ENCODE results near the gene RRP1.
A peak's percentile ranks its signal among the peaks of the same experiment; 100 is the strongest.

Gene RRP1

DNA sequence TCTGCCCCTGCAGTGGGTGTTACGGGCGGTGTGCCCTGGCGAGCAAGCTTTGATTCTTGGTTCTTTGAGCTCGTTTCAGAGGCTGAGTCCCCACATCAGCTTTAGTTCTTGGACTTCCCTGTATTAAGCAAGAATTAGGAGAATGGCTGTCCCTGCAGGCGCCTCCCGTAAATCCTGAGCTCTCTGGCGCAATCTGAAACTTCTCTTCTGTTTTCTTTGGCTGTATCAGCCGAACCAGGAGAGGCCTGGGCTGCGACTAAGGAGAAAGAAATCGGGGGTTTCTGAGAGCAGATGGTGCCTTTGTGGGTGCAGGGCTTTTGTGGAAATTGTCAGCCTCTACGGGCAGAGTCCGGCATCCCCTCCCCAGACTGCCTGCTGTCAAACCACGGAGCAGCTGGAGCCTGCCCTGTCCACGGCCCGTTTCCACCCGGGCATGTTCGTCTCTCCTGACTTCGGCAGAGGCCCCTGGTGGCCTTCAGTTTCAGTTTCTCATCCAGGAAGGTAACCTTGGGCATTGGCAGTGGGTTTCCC lies 31.2 kb upstream of the RRP1 start:
- DNase-seq (ENCODE audit: insufficient read length, low spot score) = no peak
- no peak for FAIRE-seq
- no peak for TF ChIP-seq POLR2A (IDR thresholded peaks at IDR 0.05; ENCODE audit: low read depth, low read length)
- no peak for TF ChIP-seq POU2F2 (IDR thresholded peaks at IDR 0.05; ENCODE audit: low read depth, low read length)
- TF ChIP-seq TAF1 (IDR thresholded peaks at IDR 0.05; ENCODE audit: low read depth, low read length) = no peak
- no peak for TF ChIP-seq POLR2AphosphoS5 (IDR thresholded peaks at IDR 0.05; ENCODE audit: low read depth, low read length)
- no peak for TF ChIP-seq PAX5 (IDR thresholded peaks at IDR 0.05; ENCODE audit: insufficient read depth, low read length, severe bottlenecking)
- TF ChIP-seq SPI1 (IDR thresholded peaks at IDR 0.05; ENCODE audit: low read depth, low read length) = no peak

DNA sequence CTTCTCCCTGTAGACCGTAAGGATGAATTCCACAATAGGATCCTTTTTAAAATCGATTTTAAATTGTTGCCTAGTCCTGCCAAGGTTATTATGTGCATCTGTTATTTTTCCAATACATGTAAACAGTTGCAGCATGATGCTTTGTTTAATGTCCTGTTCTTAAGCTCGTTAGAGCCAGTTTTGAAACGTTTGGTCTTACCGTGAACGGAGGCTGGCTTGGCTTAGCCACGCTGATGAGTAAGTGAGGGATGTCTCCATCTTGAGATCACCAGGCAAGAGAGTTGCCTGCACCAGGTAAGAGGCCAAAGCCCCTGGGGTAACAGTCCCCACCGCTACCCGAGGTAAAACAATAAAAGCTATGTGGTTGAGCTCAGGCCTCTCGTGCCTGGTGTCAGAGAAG lies 30.6 kb upstream of the RRP1 start:
- TF ChIP-seq PAX5 (IDR thresholded peaks at IDR 0.05; ENCODE audit: insufficient read depth, low read length, severe bottlenecking) (no peak), POU2F2 (IDR thresholded peaks at IDR 0.05; ENCODE audit: low read depth, low read length) (no peak), SPI1 (IDR thresholded peaks at IDR 0.05; ENCODE audit: low read depth, low read length) (no peak), POLR2AphosphoS5 (IDR thresholded peaks at IDR 0.05; ENCODE audit: low read depth, low read length) (no peak), TAF1 (IDR thresholded peaks at IDR 0.05; ENCODE audit: low read depth, low read length) (no peak), POLR2A (IDR thresholded peaks at IDR 0.05; ENCODE audit: low read depth, low read length) (no peak)
- DNase-seq (ENCODE audit: insufficient read length, low spot score) (no peak), FAIRE-seq (no peak)

DNA sequence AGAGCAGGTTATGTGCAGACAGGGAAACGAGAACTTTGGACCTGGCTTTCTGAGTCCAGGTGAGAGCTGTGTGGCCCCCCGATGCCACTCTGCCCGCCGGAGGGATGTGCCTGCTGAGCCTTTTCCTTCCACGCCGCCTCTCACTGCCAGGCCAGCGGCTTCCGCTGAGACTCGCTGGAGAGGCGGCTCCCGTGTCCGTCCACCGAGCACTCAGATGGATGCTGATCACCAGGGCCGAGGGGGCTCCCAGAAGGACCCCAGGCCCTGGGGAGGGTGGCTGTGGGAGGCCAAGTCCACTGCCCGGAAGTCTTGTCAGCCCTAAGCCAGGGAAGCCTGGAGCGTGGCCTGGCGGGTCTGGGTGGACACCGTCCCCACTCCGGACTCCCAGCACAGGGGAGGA lies 29.7 kb upstream of the RRP1 start:
- FAIRE-seq (no peak), DNase-seq (ENCODE audit: insufficient read length, low spot score) (no peak)
- no peak for TF ChIP-seq TAF1 (IDR thresholded peaks at IDR 0.05; ENCODE audit: low read depth, low read length)
- no peak for TF ChIP-seq POU2F2 (IDR thresholded peaks at IDR 0.05; ENCODE audit: low read depth, low read length)
- no peak for TF ChIP-seq POLR2AphosphoS5 (IDR thresholded peaks at IDR 0.05; ENCODE audit: low read depth, low read length)
- no peak for TF ChIP-seq SPI1 (IDR thresholded peaks at IDR 0.05; ENCODE audit: low read depth, low read length)
- TF ChIP-seq PAX5 (IDR thresholded peaks at IDR 0.05; ENCODE audit: insufficient read depth, low read length, severe bottlenecking) = no peak
- TF ChIP-seq POLR2A (IDR thresholded peaks at IDR 0.05; ENCODE audit: low read depth, low read length) = no peak

DNA sequence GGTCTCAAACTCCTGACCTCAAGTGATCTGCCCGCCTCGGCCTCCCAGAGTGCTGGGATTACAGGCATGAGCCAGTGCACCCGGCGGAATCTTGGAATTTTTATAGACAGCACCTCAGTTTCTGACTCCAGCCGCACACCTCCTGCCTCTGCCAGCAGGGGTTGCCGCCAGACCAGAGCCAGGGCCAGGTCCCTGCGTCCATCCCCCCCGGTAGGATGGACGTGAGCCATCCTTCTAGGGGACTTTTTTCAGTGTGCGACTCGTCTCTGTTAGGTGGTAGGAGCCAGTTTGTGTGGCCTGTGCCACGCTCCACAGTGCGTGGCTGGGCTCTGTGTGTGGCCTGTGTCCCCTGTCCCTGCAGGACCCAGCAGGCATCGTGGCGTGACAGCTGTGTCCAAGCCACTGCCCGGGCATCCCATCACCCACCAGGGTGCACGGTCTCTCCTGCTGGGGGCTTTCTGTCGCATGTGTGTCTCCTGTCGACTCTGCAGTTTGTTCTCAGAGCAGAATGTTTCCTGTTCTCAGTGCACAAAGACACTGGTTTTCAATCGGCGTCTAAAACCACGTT lies 28.9 kb upstream of the RRP1 start:
- FAIRE-seq (no peak), DNase-seq (ENCODE audit: insufficient read length, low spot score) (no peak)
- no peak for TF ChIP-seq POU2F2 (IDR thresholded peaks at IDR 0.05; ENCODE audit: low read depth, low read length)
- TF ChIP-seq POLR2AphosphoS5 (IDR thresholded peaks at IDR 0.05; ENCODE audit: low read depth, low read length) = 0 out of 2 replicates have a peak, but pooled peaks have one; percentile 27

DNA sequence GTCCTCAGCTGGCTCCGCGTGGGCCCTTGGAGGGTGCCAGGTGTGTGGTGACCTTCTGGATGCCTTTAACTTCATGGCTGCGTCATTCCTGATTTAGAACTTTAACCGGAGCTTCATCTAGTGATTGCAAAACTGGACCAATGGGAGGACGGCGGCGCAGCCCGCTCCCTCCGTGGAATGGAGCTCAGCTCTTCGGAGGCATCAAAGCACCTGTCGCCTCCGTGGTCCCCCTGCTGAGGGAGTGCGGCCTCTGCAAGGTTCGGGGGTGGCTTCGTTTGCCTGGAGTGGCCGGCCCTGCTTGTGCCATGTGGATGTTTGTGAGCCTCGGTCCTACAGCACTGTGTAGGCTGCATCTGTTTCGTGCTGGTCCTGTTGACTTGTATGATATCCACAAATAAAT lies 27.5 kb upstream of the RRP1 start:
- FAIRE-seq = no peak
- DNase-seq (ENCODE audit: insufficient read length, low spot score) = no peak
- TF ChIP-seq PAX5 (IDR thresholded peaks at IDR 0.05; ENCODE audit: insufficient read depth, low read length, severe bottlenecking) (no peak), POLR2AphosphoS5 (IDR thresholded peaks at IDR 0.05; ENCODE audit: low read depth, low read length) (no peak), SPI1 (IDR thresholded peaks at IDR 0.05; ENCODE audit: low read depth, low read length) (no peak), TAF1 (IDR thresholded peaks at IDR 0.05; ENCODE audit: low read depth, low read length) (no peak), POLR2A (IDR thresholded peaks at IDR 0.05; ENCODE audit: low read depth, low read length) (no peak), POU2F2 (IDR thresholded peaks at IDR 0.05; ENCODE audit: low read depth, low read length) (no peak)

DNA sequence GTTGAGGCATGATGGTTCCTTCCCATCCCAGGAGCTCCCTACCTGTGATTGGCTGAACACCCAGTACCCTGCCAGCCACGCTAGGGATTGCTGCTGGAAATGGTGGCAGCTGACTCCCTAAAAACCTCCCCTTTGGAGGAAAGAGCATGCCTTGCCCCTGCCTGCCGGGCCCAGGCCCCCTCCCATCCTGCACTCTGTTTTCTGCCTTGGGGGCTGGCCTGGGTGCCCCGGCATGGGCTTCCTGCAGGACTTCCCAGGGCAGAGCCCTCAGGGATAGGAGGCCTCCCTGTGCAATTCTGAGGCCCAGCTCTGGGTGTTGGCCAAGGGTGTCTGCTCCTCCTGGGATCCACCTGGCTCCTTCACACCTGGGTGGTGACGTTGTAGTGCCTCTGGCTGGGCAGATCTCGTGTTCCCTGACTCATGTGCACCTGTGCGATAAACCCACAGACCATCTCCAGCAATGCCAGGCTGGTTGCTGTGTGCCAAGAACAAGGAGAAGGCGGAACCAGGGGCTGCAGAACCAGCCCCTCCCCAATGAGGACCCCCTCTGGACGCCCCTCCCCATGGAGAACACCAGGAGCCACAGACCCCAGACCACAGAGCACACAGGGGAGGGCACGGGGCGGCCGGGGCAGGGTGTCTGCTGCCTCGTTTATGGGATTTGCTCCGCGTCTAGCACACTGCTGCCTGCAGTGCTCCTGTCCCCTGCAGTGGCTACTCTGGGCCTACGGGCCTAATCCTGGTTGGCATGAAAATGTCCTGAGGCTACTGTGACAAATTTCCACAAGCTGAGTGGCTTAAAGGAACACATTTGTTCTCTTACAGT lies 26.9 kb upstream of the RRP1 start:
- no peak for TF ChIP-seq SPI1 (IDR thresholded peaks at IDR 0.05; ENCODE audit: low read depth, low read length)
- no peak for TF ChIP-seq PAX5 (IDR thresholded peaks at IDR 0.05; ENCODE audit: insufficient read depth, low read length, severe bottlenecking)
- TF ChIP-seq POLR2AphosphoS5 (IDR thresholded peaks at IDR 0.05; ENCODE audit: low read depth, low read length) = no peak
- no peak for TF ChIP-seq POU2F2 (IDR thresholded peaks at IDR 0.05; ENCODE audit: low read depth, low read length)
- TF ChIP-seq TAF1 (IDR thresholded peaks at IDR 0.05; ENCODE audit: low read depth, low read length) = no peak
- TF ChIP-seq POLR2A (IDR thresholded peaks at IDR 0.05; ENCODE audit: low read depth, low read length) = no peak
- no peak for FAIRE-seq
- no peak for DNase-seq (ENCODE audit: insufficient read length, low spot score)

DNA sequence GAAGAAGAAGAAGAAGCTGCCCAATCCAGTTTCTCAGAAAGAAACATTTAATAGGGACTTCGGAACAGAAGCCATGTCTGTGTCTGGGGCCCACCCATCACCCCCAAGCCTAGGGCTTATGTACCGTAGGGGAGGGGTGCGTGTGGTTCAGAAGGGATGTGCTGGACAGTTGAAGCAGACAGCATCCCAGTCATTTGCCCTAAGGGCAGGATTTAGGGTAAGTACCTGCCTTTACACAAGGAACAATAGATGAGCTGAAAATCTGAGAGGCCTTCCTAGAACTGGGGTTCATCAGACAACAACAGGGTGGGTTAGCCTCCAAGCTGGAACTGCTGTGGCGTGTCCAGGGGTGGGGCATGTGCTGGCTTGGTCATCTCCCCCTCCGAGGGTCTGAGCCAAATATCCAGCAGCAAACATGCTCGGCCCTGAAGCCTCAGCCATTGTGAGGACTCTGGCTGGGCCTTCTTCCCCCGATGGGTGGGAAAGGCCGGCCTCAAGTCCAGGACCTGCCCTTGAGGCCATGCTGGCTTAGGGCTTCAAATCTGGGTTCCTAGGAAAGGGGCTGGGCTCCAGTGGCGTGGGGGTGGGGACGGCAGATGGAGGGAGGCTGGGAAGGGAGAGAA lies 25.4 kb upstream of the RRP1 start:
- FAIRE-seq (no peak), DNase-seq (ENCODE audit: insufficient read length, low spot score) (no peak)
- TF ChIP-seq PAX5 (IDR thresholded peaks at IDR 0.05; ENCODE audit: insufficient read depth, low read length, severe bottlenecking) = no peak
- no peak for TF ChIP-seq POLR2AphosphoS5 (IDR thresholded peaks at IDR 0.05; ENCODE audit: low read depth, low read length)
- no peak for TF ChIP-seq POU2F2 (IDR thresholded peaks at IDR 0.05; ENCODE audit: low read depth, low read length)
- TF ChIP-seq SPI1 (IDR thresholded peaks at IDR 0.05; ENCODE audit: low read depth, low read length) = no peak
- TF ChIP-seq POLR2A (IDR thresholded peaks at IDR 0.05; ENCODE audit: low read depth, low read length) = no peak
- TF ChIP-seq TAF1 (IDR thresholded peaks at IDR 0.05; ENCODE audit: low read depth, low read length) = no peak

DNA sequence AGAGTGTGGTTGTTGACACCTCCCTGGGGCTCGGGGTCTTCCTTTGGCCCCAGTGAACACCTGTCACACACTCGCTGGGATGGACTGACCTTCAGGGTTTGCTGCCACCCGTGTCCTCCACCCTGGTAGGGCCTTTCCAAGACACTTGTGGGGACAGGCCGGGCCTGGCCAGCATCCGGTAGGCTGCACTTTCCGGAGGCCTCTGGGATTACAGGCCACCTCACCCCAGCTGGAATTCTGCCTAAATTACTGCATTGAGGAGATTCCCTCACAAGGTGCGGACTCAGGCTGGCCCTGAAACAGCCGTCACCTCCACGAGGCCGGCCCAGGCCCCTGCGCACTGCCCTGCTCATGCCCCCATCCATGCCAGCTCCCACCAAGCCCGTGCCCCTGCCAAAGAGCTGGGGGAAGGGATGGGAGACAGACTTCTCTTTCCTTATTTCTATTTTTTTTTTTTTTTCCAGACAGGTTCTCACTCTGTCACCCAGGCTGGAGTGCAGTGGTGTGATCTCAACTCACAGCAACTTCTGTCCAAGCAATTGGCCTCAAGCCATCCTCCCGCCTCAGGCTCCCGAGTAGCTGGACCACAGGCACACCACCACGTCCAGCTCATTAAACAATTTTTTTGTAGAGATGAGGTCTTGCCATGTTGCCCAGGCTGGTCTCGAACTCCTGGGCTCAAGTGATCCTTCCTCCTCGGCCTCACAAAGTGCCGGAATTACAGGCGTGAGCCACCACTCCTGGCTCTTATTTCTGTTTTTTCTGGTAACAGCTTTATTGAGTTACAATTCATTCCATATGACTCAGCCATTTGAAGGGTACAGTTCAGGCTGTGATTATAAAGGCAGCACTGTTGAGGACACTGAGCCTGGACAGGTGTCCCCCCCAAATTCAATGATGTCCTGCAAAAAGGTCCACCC lies 24.5 kb upstream of the RRP1 start:
- no peak for DNase-seq (ENCODE audit: insufficient read length, low spot score)
- FAIRE-seq = no peak
- TF ChIP-seq POU2F2 (IDR thresholded peaks at IDR 0.05; ENCODE audit: low read depth, low read length) = no peak
- TF ChIP-seq TAF1 (IDR thresholded peaks at IDR 0.05; ENCODE audit: low read depth, low read length) = no peak
- TF ChIP-seq POLR2AphosphoS5 (IDR thresholded peaks at IDR 0.05; ENCODE audit: low read depth, low read length) = no peak
- TF ChIP-seq POLR2A (IDR thresholded peaks at IDR 0.05; ENCODE audit: low read depth, low read length) = no peak
- no peak for TF ChIP-seq PAX5 (IDR thresholded peaks at IDR 0.05; ENCODE audit: insufficient read depth, low read length, severe bottlenecking)
- TF ChIP-seq SPI1 (IDR thresholded peaks at IDR 0.05; ENCODE audit: low read depth, low read length) = no peak
